SU-DHL-6 (cell line): ENCODE results near the gene DOK6.

ENCODE experiments used
- H2AFZ ChIP-seq: fragments of 200-600 bp; sonication (generic); 2 replicates; pipeline ENCODE4 v1.6.1; 2014; ENCODE audit warnings: low read depth, mild to moderate bottlenecking, moderate library complexity, mixed read lengths, antibody characterized with exemption, low read length; ENCODE audit not compliant: severe bottlenecking
- H3F3A ChIP-seq: fragments of 200-600 bp; shearing (Covaris generic); 2 replicates; pipeline ENCODE4 v1.6.0; 2016; ENCODE audit warnings: antibody characterized with exemption, mild to moderate bottlenecking; ENCODE audit not compliant: insufficient read depth
- H3K27ac ChIP-seq: fragments of 200-600 bp; sonication (generic); 2 replicates; pipeline ENCODE4 v1.5.1; 2016; ENCODE audit warnings: low read depth, mild to moderate bottlenecking, low read length, moderate library complexity, mixed read lengths
- H3K27me3 ChIP-seq: fragments of 200-600 bp; sonication (generic), shearing (Covaris generic); 2 replicates; pipeline ENCODE4 v1.6.0; 2014; ENCODE audit warnings: mild to moderate bottlenecking, low read length
- H3K36me3 ChIP-seq: fragments of 200-600 bp; sonication (generic); 2 replicates; pipeline ENCODE4 v1.6.1; 2014; ENCODE audit warnings: mild to moderate bottlenecking, low read length, mixed read lengths
- H3K4me2 ChIP-seq: fragments of 300-600, 200-600 bp; shearing (Covaris generic), sonication (generic); 2 replicates; pipeline ENCODE4 v1.6.0; 2014; ENCODE audit warnings: low read length, low read depth, mild to moderate bottlenecking; ENCODE audit not compliant: poor library complexity, severe bottlenecking
- H3K4me3 ChIP-seq: fragments of 200-600 bp; sonication (generic); 2 replicates; pipeline ENCODE4 v1.5.1; 2014; ENCODE audit warnings: antibody characterized with exemption, low read length, mild to moderate bottlenecking, mixed read lengths; ENCODE audit not compliant: insufficient read depth, poor library complexity, severe bottlenecking
- H3K79me2 ChIP-seq: fragments of 200-600 bp; sonication (generic); 2 replicates; pipeline ENCODE4 v1.6.1; 2014; ENCODE audit warnings: mild to moderate bottlenecking, low read length, moderate library complexity; ENCODE audit not compliant: insufficient read depth
- H3K9ac ChIP-seq: fragments of 200-600 bp; sonication (generic); 2 replicates; pipeline ENCODE4 v1.7.0; 2014; ENCODE audit warnings: mild to moderate bottlenecking, low read length
- H3K9me2 ChIP-seq: fragments of 200-600 bp; sonication (generic); replicated peaks from 2 replicates; pipeline ENCODE4 v1.6.1; 2014; ENCODE audit warnings: low read length; ENCODE audit not compliant: insufficient read depth
- H3K9me3 ChIP-seq: fragments of 200-600 bp; sonication (generic); 2 replicates; pipeline ENCODE4 v1.6.1; 2014; ENCODE audit warnings: low read length, mixed read lengths; ENCODE audit not compliant: insufficient read depth
- H4K20me1 ChIP-seq: fragments of 200-600 bp; sonication (generic); 2 replicates; pipeline ENCODE4 v1.6.1; 2014; ENCODE audit warnings: low read depth, mild to moderate bottlenecking, antibody characterized with exemption, low read length, moderate library complexity, mixed read lengths
- EZH2phosphoT487 ChIP-seq: fragments of 200-600 bp; sonication (generic), shearing (Covaris generic); conservative IDR thresholded peaks from 2 replicates; pipeline ENCODE4 v1.6.1; 2018; ENCODE audit warnings: mild to moderate bottlenecking, antibody characterized with exemption, low read length, moderate library complexity, mixed read lengths
- TF ChIP-seq, protein P1 (sequence below): fragments of 200-600 bp; sonication (generic); IDR thresholded peaks from one replicate; pipeline ENCODE4 v1.5.1; 2017; ENCODE audit warnings: antibody characterized with exemption, mild to moderate bottlenecking, low read length, moderate library complexity; ENCODE audit not compliant: insufficient read depth, poor library complexity, severe bottlenecking

DOK6 gene

DNA sequence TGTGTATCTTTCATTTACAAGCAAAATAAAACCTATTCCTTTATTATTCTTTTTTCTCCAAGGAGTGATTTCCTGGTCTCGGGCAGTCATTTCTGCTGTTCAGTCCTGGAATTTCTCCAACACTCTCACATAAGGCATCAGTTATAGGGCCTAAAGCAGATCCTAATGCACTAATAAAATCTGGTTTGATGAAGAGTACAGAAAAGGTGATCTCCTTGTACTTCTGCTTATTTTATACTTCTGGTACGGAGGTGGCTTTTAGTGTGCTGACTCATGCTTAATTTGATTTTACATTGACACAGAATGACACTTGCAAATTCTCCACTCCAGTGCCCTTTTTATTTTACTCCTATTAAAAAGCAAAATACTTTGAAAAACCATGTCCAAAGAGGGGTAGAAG is 157.4 kb downstream of the DOK6 start:
- Histone ChIP-seq H3K9me2 (no peaks in the 10 kb centered on the region), H3K4me2 (no peak overlapping the region), H3K27me3 (no peaks in the 10 kb centered on the region), H3K36me3 (no peaks in the 10 kb centered on the region), H3K9me3 (no peaks in the 10 kb centered on the region), H3K79me2 (no peaks in the 10 kb centered on the region), H3K27ac (no peak overlapping the region), H3F3A (no peaks in the 10 kb centered on the region), H2AFZ (no peak overlapping the region), H3K9ac (no peak overlapping the region), H4K20me1 (no peaks in the 10 kb centered on the region), H3K4me3 (no peak overlapping the region)
- TF ChIP-seq EZH2phosphoT487 = no peak
- TF ChIP-seq, protein P1, sequence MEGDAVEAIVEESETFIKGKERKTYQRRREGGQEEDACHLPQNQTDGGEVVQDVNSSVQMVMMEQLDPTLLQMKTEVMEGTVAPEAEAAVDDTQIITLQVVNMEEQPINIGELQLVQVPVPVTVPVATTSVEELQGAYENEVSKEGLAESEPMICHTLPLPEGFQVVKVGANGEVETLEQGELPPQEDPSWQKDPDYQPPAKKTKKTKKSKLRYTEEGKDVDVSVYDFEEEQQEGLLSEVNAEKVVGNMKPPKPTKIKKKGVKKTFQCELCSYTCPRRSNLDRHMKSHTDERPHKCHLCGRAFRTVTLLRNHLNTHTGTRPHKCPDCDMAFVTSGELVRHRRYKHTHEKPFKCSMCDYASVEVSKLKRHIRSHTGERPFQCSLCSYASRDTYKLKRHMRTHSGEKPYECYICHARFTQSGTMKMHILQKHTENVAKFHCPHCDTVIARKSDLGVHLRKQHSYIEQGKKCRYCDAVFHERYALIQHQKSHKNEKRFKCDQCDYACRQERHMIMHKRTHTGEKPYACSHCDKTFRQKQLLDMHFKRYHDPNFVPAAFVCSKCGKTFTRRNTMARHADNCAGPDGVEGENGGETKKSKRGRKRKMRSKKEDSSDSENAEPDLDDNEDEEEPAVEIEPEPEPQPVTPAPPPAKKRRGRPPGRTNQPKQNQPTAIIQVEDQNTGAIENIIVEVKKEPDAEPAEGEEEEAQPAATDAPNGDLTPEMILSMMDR = no peak

DNA sequence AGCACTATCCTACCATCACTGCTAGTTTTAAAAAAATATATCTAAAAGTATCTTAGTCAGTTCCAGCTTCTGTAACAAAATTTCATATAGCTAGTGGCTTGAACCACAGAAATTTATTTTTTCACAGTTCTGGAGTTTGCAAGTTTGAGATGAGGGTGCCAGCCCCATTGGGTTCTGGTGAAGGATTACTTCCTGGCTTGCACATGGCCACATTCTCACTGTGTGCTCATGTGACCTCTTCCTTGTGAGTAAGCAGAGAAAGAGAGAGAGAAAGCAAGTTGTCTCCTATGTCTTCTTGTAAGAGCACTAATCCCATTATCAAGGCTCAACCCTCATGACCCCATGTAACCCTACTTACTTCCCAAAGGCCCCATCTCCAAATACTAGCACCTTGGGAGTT is 158.9 kb downstream of the DOK6 start:
- H2AFZ ChIP-seq = no peak overlapping the region
- H3K4me3 ChIP-seq = no peak overlapping the region
- TF ChIP-seq, protein P1 = no peak
- TF ChIP-seq EZH2phosphoT487 = no peak
- H3K27me3 ChIP-seq = no peaks in the 10 kb centered on the region
- no peak overlapping the region for H3K27ac ChIP-seq
- no peak overlapping the region for H3K4me2 ChIP-seq
- H3F3A ChIP-seq = no peaks in the 10 kb centered on the region
- no peak overlapping the region for H3K9ac ChIP-seq
- H3K79me2 ChIP-seq = no peaks in the 10 kb centered on the region
- H3K36me3 ChIP-seq = no peaks in the 10 kb centered on the region
- H4K20me1 ChIP-seq = no peaks in the 10 kb centered on the region
- H3K9me3 ChIP-seq = no peaks in the 10 kb centered on the region
- no peaks in the 10 kb centered on the region for H3K9me2 ChIP-seq

DNA sequence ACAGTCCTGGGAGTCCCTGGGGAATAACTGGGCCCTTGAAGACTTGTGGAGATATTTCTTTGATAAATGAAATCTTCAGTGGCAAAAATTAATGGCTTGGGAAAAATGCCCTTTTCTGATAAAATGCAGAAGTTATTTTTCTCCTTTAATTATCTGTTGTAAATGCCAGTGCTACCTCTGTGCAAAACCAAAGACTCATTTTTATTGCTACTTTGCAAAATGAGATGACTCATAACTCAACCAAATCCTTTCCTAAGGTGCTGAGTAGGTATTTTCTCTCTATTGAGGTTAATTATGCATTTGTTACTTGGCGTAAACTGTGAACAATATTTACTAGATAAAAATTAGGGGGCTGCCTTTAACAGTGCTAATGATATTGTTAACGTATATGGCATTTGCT is 163.9 kb downstream of the DOK6 start:
- Histone ChIP-seq H4K20me1 (no peaks in the 10 kb centered on the region), H2AFZ (no peak overlapping the region), H3K27me3 (no peaks in the 10 kb centered on the region), H3K79me2 (no peaks in the 10 kb centered on the region), H3K9me3 (peaks cover 11% of the 10 kb centered on the region; the same call in 1 of the 2 replicates), H3K4me3 (no peak overlapping the region), H3K9me2 (no peaks in the 10 kb centered on the region), H3K36me3 (no peaks in the 10 kb centered on the region), H3K4me2 (no peak overlapping the region), H3K27ac (no peak overlapping the region), H3F3A (no peaks in the 10 kb centered on the region), H3K9ac (no peak overlapping the region)
- TF ChIP-seq EZH2phosphoT487 = no peak
- TF ChIP-seq, protein P1 = no peak
